Skin of body (tissue), 1 donor: ENCODE data around the gene ANKRD2. TPM values are rescaled to one million over a fixed set of nuclear protein-coding genes. Genes with fewer than 3 reads are reported as not detected.

Experiments
- total RNA-seq: library from RNA; depleted of rRNA; stranded (reverse); fragments of >200 nt; gene quantifications from one replicate; pipeline ENCODE4 v1.2.3, GENCODE V29; 2014

ANKRD2 gene
- total RNA-seq, 1 donor from 2014 or later, result 6.4 TPM

Other genes with a start within 250 kb of the ANKRD2 start
- gene FRAT2, start 238.1 kb upstream of the ANKRD2 start, total RNA-seq, result 10.7 TPM
- 14.3 TPM for gene RRP12, start 171.4 kb upstream of the ANKRD2 start, total RNA-seq
- gene PGAM1, start 146.6 kb upstream of the ANKRD2 start, total RNA-seq, result 94.6 TPM
- gene EXOSC1, start 126.8 kb upstream of the ANKRD2 start, total RNA-seq, result 21.0 TPM
- gene ZDHHC16, start 126.6 kb upstream of the ANKRD2 start, total RNA-seq, result 20.7 TPM
- gene MMS19, start 74.4 kb upstream of the ANKRD2 start, total RNA-seq, result 48.7 TPM
- gene UBTD1, start 73.9 kb upstream of the ANKRD2 start, total RNA-seq, result 5.6 TPM
- gene HOGA1, start 11.6 kb downstream of the ANKRD2 start, total RNA-seq, result 0.99 TPM
- gene C10orf62, start 16.9 kb downstream of the ANKRD2 start, total RNA-seq, result 0.20 TPM
- gene MORN4, start 60.7 kb downstream of the ANKRD2 start, total RNA-seq, result 5.4 TPM
- gene PI4K2A, start 67.9 kb downstream of the ANKRD2 start, total RNA-seq, result 7.7 TPM
- gene AVPI1, start 114.5 kb downstream of the ANKRD2 start, total RNA-seq, result 18.2 TPM
- gene MARVELD1, start 141.0 kb downstream of the ANKRD2 start, total RNA-seq, result 17.3 TPM
- gene ZFYVE27, start 164.3 kb downstream of the ANKRD2 start, total RNA-seq, result 19.0 TPM
- gene SFRP5, start 199.2 kb downstream of the ANKRD2 start, total RNA-seq, result 1.7 TPM